Measurements from ENCODE around the gene SNX8.

Gene SNX8

DNA sequence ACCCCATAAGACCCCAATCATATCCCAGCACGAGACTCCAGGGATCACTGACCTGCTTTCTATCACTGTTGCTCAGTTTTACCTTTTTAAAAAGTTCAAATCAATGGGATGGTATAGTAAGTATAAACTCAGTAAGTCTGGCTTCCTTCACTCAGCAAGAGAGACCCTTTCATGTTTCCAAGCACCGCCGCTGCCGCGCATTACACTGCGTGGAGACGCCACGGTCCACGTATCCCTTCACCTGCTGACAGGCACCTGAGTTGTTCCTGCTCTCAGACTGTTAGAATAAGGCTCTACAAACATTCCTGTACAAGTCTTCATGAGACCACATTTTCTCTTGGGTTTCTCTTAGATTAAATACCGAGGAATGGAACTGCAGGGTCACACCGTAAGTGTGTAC lies 109.8 kb downstream of the SNX8 start:
- no peak for DNase-seq (ENCODE audit: low read depth, low spot score)

DNA sequence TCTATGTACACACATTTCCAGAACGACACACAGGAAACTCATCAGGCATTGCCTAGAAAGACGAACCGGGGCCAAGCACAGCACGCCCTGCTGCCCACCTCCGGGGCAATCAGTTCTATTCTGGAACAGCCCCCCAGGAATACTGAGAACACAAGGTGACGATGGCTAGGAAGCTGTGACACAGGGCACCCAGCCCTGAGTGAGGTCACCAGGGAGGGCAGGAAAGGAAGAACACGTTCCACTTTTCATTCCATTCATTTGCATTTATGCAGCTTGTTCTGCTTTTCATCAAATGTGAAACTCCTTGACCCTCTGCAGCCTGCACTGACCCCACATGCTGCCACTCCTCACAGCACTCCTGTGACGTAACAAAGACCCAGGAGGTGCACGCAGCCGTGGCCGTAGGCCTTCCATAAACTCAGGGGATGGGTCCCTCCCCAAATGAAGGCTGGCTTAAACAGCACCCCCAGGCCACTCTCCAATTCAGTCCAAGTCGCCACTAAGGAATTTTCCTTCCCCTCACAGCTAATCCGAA lies 110.4 kb downstream of the SNX8 start:
- no peak for DNase-seq (ENCODE audit: low read depth, low spot score)

DNA sequence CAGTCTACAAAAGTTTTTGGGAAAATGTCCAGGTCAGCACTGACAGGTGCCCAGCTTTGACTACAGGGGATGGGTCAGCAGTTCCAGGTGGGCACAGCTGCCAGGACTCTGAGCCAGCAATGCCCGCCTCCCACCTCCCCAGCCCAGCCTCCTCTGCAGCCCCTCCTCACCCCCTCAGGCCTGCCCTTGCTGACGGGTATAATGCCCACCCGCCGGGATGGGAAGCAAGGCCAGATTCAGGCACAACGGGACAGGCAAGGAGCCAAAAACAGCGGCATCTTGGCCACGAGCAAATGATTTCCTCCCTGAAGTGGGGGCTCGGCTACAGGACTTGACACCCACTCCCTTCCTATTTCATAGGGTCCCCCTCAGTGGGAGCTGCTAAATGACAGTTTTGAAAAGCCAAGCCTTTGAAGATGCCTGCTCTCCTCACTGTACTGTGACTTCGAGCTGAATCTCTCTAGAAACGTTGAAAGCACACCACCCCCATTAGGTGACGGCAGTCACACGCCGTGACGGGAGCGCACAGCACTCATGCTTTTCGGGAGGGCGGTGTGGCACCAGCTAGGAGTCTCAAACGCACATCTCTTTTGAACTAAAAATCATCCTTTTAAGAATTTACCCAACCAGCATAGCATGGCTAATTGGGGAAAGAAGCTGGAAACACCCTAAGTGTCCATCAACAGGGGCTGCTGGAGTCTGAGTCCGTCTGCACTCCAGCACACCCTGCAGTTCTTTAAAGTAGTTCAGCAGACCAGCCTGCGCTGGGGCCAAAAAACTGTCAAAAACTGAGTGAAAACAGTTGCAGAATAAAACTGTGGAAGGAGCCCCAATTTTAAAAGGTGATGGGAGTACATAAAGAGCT lies 111.1 kb downstream of the SNX8 start:
- no peak for DNase-seq (ENCODE audit: low read depth, low spot score)

- no peak for DNase-seq (ENCODE audit: low read depth, low spot score)
Measured at GRCh38 chr7:2202361-2202761, 111.9 kb downstream of the SNX8 start.
